Neural progenitor cell (in vitro differentiated cells): ENCODE measurements around the gene PDCD1LG2. TPM values are rescaled to one million over a fixed set of nuclear protein-coding genes. Genes with fewer than 3 reads are reported as not detected.

Source experiments
- DNase-seq: peaks from one replicate; pipeline ENCODE4 v3.0.0-alpha.2; 2016; ENCODE audit warnings: low spot score
- H2AFZ ChIP-seq: fragments of 200-600 bp; sonication (generic); replicated peaks from 2 replicates; pipeline ENCODE4 v1.6.1; 2016; ENCODE audit warnings: antibody characterized with exemption
- H3F3A ChIP-seq: fragments of 200-600 bp; sonication (generic); 2 replicates; pipeline ENCODE4 v1.6.1; 2016; ENCODE audit warnings: antibody characterized with exemption, low read depth
- H3K27ac ChIP-seq: fragments of 200-600 bp; sonication (generic); 2 replicates; pipeline ENCODE4 v1.5.1; 2016; ENCODE audit warnings: mild to moderate bottlenecking
- H3K27me3 ChIP-seq: fragments of 200-600 bp; sonication (generic); 2 replicates; pipeline ENCODE4 v1.6.1; 2016; ENCODE audit warnings: mild to moderate bottlenecking, moderate library complexity
- H3K36me3 ChIP-seq: fragments of 200-600 bp; sonication (generic); 2 replicates; pipeline ENCODE4 v1.5.1; 2016
- H3K4me1 ChIP-seq: fragments of 200-600 bp; sonication (generic); 2 replicates; pipeline ENCODE4 v1.6.1; 2016; ENCODE audit warnings: mixed run types
- H3K4me2 ChIP-seq: fragments of 200-600 bp; sonication (generic); 2 replicates; pipeline ENCODE4 v1.6.1; 2016
- H3K4me3 ChIP-seq: fragments of 200-600 bp; sonication (generic); 2 replicates; pipeline ENCODE4 v1.5.1; 2016
- H3K79me2 ChIP-seq: fragments of 200-600 bp; sonication (generic); 2 replicates; pipeline ENCODE4 v1.6.1; 2016; ENCODE audit warnings: low read depth
- H3K9ac ChIP-seq: fragments of 200-600 bp; sonication (generic); 2 replicates; pipeline ENCODE4 v1.6.1; 2016
- H3K9me3 ChIP-seq: fragments of 200-600 bp; sonication (generic); 2 replicates; pipeline ENCODE4 v1.5.1; 2016; ENCODE audit warnings: low read depth
- H4K20me1 ChIP-seq: fragments of 200-600 bp; sonication (generic); 2 replicates; pipeline ENCODE4 v1.6.1; 2016; ENCODE audit warnings: low read depth
- H3K27ac Mint-ChIP-seq: 3 replicates; pipeline ENCODE4 v1.8.0; 2021; ENCODE audit warnings: mixed read lengths
- H3K27me3 Mint-ChIP-seq: 2 replicates; pipeline ENCODE4 v1.8.0; 2022; ENCODE audit warnings: low read depth, mild to moderate bottlenecking, inconsistent platforms, moderate library complexity, mixed read lengths; ENCODE audit not compliant: insufficient read depth
- H3K36me3 Mint-ChIP-seq: 3 replicates; pipeline ENCODE4 v1.8.0; 2021; ENCODE audit warnings: mixed read lengths
- H3K4me1 Mint-ChIP-seq: 3 replicates; pipeline ENCODE4 v1.8.0; 2021; ENCODE audit warnings: mixed read lengths
- H3K4me3 Mint-ChIP-seq: 3 replicates; pipeline ENCODE4 v1.8.0; 2021; ENCODE audit warnings: mild to moderate bottlenecking, moderate library complexity, mixed read lengths
- H3K9me3 Mint-ChIP-seq: 3 replicates; pipeline ENCODE4 v1.8.0; 2020; ENCODE audit warnings: mixed read lengths
- CTCF ChIP-seq: fragments of 200-600 bp; sonication (generic); IDR thresholded peaks from 2 replicates; pipeline ENCODE4 v1.5.1; 2017; ENCODE audit warnings: antibody characterized with exemption, mild to moderate bottlenecking
- EZH2 ChIP-seq: fragments of 200-600 bp; sonication (generic); IDR thresholded peaks from 2 replicates; pipeline ENCODE4 v1.6.1; 2017; ENCODE audit warnings: antibody characterized with exemption, mild to moderate bottlenecking, moderate library complexity
- EZH2phosphoT487 ChIP-seq: fragments of 200-600 bp; sonication (generic); IDR thresholded peaks from 2 replicates; pipeline ENCODE4 v1.6.1; 2017; ENCODE audit warnings: antibody characterized with exemption
- total RNA-seq: library from RNA; depleted of rRNA; stranded (reverse); fragments of >200 nt; gene quantifications from 2 replicates; pipeline ENCODE4 v1.2.3, GENCODE V29; 2015; ENCODE audit warnings: low replicate concordance

Gene PDCD1LG2
- total RNA-seq, 1 donor from 2014 or later, result not detected

GRCh38 chr9:5614985-5615384 is 104.7 kb downstream of the PDCD1LG2 start:
- Histone ChIP-seq H3K4me3 (no peak overlapping the region), H4K20me1 (no peaks in the 10 kb centered on the region), H3F3A (no peaks in the 10 kb centered on the region), H3K27ac (no peak overlapping the region), H3K4me2 (no peak overlapping the region), H3K4me1 (no peaks in the 10 kb centered on the region), H2AFZ (no peak overlapping the region), H3K36me3 (no peaks in the 10 kb centered on the region), H3K79me2 (no peaks in the 10 kb centered on the region), H3K9ac (no peak overlapping the region), H3K27me3 (no peaks in the 10 kb centered on the region), H3K9me3 (no peaks in the 10 kb centered on the region)
- no peak for TF ChIP-seq CTCF
- no peak for TF ChIP-seq EZH2
- no peak for TF ChIP-seq EZH2phosphoT487
- DNase-seq, result no peak
- no peaks in the 10 kb centered on the region for H3K27me3 Mint-ChIP-seq
- no peak overlapping the region for H3K27ac Mint-ChIP-seq
- no peaks in the 10 kb centered on the region for H3K4me1 Mint-ChIP-seq
- H3K9me3 Mint-ChIP-seq, result no peaks in the 10 kb centered on the region
- no peaks in the 10 kb centered on the region for H3K36me3 Mint-ChIP-seq
- H3K4me3 Mint-ChIP-seq, result no peak overlapping the region

DNA sequence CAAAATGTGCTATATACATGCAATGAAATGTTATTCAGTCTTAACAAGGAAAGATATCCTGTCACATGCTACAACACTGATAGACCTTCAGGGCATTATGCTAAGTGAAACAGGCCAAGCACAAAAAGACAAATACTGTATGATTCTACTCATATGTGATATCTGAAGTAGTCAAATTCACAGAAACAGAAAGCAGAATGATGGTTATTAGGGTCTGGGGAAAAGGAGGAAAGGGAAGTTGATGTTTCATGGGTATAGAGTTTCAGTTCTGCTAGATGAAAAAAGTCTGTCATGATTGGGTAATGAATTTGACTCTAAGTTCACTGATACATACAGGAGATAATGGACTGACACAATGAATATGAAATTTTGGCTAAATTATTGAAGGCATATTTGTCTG is 107.4 kb downstream of the PDCD1LG2 start:
- Histone ChIP-seq H2AFZ (no peak overlapping the region), H3K36me3 (no peaks in the 10 kb centered on the region), H3K9ac (no peak overlapping the region), H3K4me3 (no peak overlapping the region), H3K9me3 (no peaks in the 10 kb centered on the region), H3K27ac (no peak overlapping the region), H3K79me2 (no peaks in the 10 kb centered on the region), H3K27me3 (no peaks in the 10 kb centered on the region), H4K20me1 (no peaks in the 10 kb centered on the region), H3F3A (no peaks in the 10 kb centered on the region), H3K4me1 (no peaks in the 10 kb centered on the region), H3K4me2 (no peak overlapping the region)
- no peaks in the 10 kb centered on the region for H3K9me3 Mint-ChIP-seq
- TF ChIP-seq CTCF (no peak), EZH2 (no peak), EZH2phosphoT487 (no peak)
- no peaks in the 10 kb centered on the region for H3K4me1 Mint-ChIP-seq
- H3K36me3 Mint-ChIP-seq, result no peaks in the 10 kb centered on the region
- no peak overlapping the region for H3K4me3 Mint-ChIP-seq
- H3K27me3 Mint-ChIP-seq, result peaks cover 2% of the 10 kb centered on the region
- no peak for DNase-seq
- no peak overlapping the region for H3K27ac Mint-ChIP-seq

DNA sequence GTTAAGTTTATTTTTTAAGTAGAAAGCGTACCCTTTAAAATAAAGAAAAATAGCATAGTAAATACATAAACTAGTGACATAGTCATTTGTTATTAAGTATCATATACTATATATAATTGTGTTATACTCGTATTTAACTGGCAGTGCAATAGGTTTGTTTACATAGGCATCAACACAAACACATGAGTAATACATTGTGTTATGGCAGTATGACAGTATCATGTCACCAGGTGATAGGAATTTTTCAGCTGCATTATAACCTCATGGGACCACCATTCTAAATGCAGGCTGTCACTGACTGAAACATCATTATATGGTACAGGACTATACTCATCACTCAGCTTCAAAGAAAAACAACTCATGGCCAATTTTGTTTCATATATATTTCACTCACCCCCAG is 110.2 kb downstream of the PDCD1LG2 start:
- Histone ChIP-seq H3K9ac (no peak overlapping the region), H3K4me2 (no peak overlapping the region), H3K9me3 (no peaks in the 10 kb centered on the region), H3K79me2 (no peaks in the 10 kb centered on the region), H2AFZ (no peak overlapping the region), H3K4me3 (no peak overlapping the region), H3K4me1 (no peaks in the 10 kb centered on the region), H3F3A (no peaks in the 10 kb centered on the region), H3K27ac (no peak overlapping the region), H4K20me1 (no peaks in the 10 kb centered on the region), H3K36me3 (no peaks in the 10 kb centered on the region), H3K27me3 (no peaks in the 10 kb centered on the region)
- Mint-ChIP-seq H3K27ac (no peak overlapping the region), H3K4me1 (no peaks in the 10 kb centered on the region), H3K27me3 (peaks cover 2% of the 10 kb centered on the region), H3K4me3 (no peak overlapping the region), H3K9me3 (no peaks in the 10 kb centered on the region), H3K36me3 (no peaks in the 10 kb centered on the region)
- no peak for DNase-seq
- TF ChIP-seq CTCF, result no peak
- TF ChIP-seq EZH2, result no peak
- TF ChIP-seq EZH2phosphoT487, result no peak

Other genes starting within 250 kb of the PDCD1LG2 start
- 5.0 and 12.6 TPM in 2 replicates for gene RLN2, start 205.8 kb upstream of the PDCD1LG2 start, total RNA-seq
- gene RLN1, start 170.7 kb upstream of the PDCD1LG2 start, total RNA-seq, result 1.5 and 2.2 TPM in 2 replicates
- 37.7 and 38.4 TPM in 2 replicates for gene PLGRKT, start 72.6 kb upstream of the PDCD1LG2 start, total RNA-seq
- gene CD274, start 60.0 kb upstream of the PDCD1LG2 start, total RNA-seq, result not detected in 2 replicates
- 27.4 and 31.9 TPM in 2 replicates for gene RIC1, start 118.6 kb downstream of the PDCD1LG2 start, total RNA-seq